ENCODE data around the gene LPIN2.

DNA sequence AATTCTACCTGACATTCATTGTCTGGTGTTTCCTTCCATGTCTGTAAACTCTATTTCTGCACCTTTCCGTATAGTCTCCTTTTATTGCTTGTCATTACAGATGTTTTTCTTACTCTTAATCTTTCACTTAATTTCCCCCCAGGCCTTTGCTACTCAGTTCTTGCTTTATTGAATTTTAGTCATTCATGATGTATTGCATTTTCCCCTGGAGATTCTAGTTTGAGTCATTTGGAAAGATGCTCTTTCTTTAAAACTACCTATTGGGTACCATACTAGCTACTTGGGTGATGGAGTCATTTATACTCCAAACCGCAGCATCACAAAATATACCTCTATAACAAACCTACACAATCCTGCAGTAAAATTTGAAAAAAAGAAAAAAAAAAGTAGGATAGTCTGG lies 27.2 kb upstream of the LPIN2 start:
- TF ChIP-seq, protein P1, sequence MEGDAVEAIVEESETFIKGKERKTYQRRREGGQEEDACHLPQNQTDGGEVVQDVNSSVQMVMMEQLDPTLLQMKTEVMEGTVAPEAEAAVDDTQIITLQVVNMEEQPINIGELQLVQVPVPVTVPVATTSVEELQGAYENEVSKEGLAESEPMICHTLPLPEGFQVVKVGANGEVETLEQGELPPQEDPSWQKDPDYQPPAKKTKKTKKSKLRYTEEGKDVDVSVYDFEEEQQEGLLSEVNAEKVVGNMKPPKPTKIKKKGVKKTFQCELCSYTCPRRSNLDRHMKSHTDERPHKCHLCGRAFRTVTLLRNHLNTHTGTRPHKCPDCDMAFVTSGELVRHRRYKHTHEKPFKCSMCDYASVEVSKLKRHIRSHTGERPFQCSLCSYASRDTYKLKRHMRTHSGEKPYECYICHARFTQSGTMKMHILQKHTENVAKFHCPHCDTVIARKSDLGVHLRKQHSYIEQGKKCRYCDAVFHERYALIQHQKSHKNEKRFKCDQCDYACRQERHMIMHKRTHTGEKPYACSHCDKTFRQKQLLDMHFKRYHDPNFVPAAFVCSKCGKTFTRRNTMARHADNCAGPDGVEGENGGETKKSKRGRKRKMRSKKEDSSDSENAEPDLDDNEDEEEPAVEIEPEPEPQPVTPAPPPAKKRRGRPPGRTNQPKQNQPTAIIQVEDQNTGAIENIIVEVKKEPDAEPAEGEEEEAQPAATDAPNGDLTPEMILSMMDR (IDR thresholded peaks at IDR 0.05) = no peak
- no peak for TF ChIP-seq POLR2AphosphoS5 (IDR thresholded peaks at IDR 0.05)
- no peak for TF ChIP-seq POLR2A (IDR thresholded peaks at IDR 0.05)
